Activated CD8-positive, alpha-beta memory T cell treated with anti-CD3 and anti-CD28 coated beads, Interleukin-2, amount 10 ng/mL, durations not matched to agents 7 days and 5 days (primary cell): ENCODE measurements around the gene GRPEL1. TPM values are rescaled to one million over a fixed set of nuclear protein-coding genes. Genes with fewer than 3 reads are reported as not detected.

Source experiments
- ATAC-seq: fragments of 150-1000 bp; cut with Tn5 transposase; one replicate; pipeline ENCODE4 v1.10.0; 2021; ENCODE audit warnings: moderate library complexity
- CTCF ChIA-PET: fragments of 350-600 bp; sonication (Branson Sonifier 250); formaldehyde crosslinking; loops from one replicate; lab custom pipeline; 2021; ENCODE audit warnings: antibody characterized with exemption; lab: Charles Lee
- DNase-seq: peaks from one replicate; pipeline ENCODE4 v3.0.0-alpha.2; 2020
- H3K27ac Mint-ChIP-seq: one replicate; pipeline ENCODE4 v1.8.0; 2021; ENCODE audit warnings: mild to moderate bottlenecking, mixed read lengths
- H3K27me3 Mint-ChIP-seq: one replicate; pipeline ENCODE4 v1.8.0; 2021; ENCODE audit warnings: mixed read lengths
- H3K36me3 Mint-ChIP-seq: one replicate; pipeline ENCODE4 v1.8.0; 2021; ENCODE audit warnings: mild to moderate bottlenecking, mixed read lengths
- H3K4me1 Mint-ChIP-seq: one replicate; pipeline ENCODE4 v1.8.0; 2021; ENCODE audit warnings: mixed read lengths
- H3K4me3 Mint-ChIP-seq: one replicate; pipeline ENCODE4 v1.8.0; 2021; ENCODE audit warnings: mild to moderate bottlenecking, moderate library complexity, mixed read lengths
- H3K9me3 Mint-ChIP-seq: one replicate; pipeline ENCODE4 v1.8.0; 2022; ENCODE audit warnings: low read depth, mixed read lengths
- total RNA-seq, 2 experiments: library from RNA; stranded (reverse); gene quantifications; one replicate each; pipeline ENCODE4 v1.2.3, GENCODE V29; 2021

The GRPEL1 gene
- total RNA-seq, 2 experiments from 2014 or later = 40.0 to 59.9 TPM

DNA sequence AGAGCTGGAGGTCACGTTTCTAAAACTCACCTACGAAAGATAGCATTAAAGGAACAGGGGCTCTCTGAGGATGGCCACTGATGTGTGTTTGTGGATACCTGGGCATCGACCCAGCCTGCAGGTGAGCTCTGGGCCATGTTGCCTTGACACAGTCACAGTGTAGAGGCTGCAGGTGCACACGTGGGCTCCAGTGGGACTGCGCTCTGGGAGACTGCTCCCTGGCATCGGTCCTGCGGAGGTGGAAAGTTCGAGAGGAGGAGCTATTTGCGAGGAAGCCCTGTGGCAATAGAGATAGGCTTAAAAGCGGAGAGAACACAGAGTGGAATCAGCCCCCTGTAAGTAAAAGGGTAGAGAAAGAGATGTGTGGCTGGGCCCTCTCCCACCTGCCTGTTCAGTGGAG lies 37.0 kb downstream of the GRPEL1 start:
- Mint-ChIP-seq H3K4me3 (no peak overlapping the region), H3K36me3 (peaks cover 26% of the 10 kb centered on the region), H3K4me1 (peaks cover 3% of the 10 kb centered on the region), H3K27ac (no peak overlapping the region), H3K27me3 (no peaks in the 10 kb centered on the region), H3K9me3 (no peaks in the 10 kb centered on the region)
- ATAC-seq (no peak), DNase-seq (no peak)
- CTCF ChIA-PET = interaction anchor here (1.2 kb wide), 1 partner anchor 12 kb away, joined by 7 read pairs; the partner anchor contains the start of gene TADA2B

DNA sequence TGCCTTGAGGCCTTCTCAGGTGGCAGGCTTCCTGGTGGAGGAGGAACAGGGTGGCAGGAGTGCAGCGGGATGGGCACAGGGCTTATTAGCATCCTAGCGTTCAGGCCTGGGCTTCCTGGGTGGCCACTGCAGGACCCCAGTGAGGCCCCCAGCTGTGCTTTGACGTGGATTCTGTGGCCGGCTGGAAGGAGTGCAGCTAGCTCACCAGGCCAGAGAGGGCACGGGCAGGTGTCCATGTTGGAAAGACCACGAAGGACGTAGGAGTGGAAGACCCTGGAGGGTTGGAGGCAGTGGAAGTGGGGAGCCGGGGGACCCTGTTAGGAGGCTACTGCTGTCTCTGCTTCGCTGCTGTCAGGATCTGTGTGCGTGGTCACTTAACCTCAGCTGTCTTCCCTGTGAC lies 37.9 kb downstream of the GRPEL1 start:
- CTCF ChIA-PET = interaction anchor here (1.2 kb wide), 1 partner anchor 13 kb away, joined by 7 read pairs; the partner anchor contains the start of gene TADA2B
- Mint-ChIP-seq H3K4me3 (no peak overlapping the region), H3K27ac (no peak overlapping the region), H3K4me1 (peaks cover 3% of the 10 kb centered on the region), H3K36me3 (peaks cover 27% of the 10 kb centered on the region), H3K27me3 (no peaks in the 10 kb centered on the region), H3K9me3 (no peaks in the 10 kb centered on the region)
- ATAC-seq (no peak), DNase-seq (no peak)

DNA sequence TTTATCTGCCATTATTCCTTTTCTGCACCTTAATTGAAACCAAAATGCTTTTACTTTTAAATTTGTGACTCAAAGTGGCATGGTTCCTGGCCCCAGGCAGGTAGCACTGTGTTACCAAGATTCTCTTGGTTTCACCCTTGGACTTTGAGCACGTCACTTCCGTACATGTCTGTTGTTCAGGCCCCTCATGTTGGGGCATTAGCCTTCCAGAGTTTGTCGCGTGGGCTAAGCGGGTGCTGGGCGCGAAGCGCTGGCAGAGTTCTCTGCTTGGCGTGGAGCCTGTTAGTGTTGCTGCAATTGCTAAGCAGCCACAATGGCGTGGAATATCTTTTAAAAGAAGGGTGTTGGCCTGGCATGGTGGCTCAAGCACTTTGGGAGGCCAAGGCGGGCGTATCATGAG lies 38.7 kb downstream of the GRPEL1 start:
- Mint-ChIP-seq H3K4me3 (no peak overlapping the region), H3K36me3 (peaks cover 27% of the 10 kb centered on the region), H3K9me3 (no peaks in the 10 kb centered on the region), H3K27ac (no peak overlapping the region), H3K4me1 (peaks cover 3% of the 10 kb centered on the region), H3K27me3 (no peaks in the 10 kb centered on the region)
- CTCF ChIA-PET = no interaction called here
- ATAC-seq = no peak
- DNase-seq = no peak

- H3K9me3 Mint-ChIP-seq = no peaks in the 10 kb centered on the region
- ATAC-seq = no peak
- no peak overlapping the region for H3K27ac Mint-ChIP-seq
- H3K4me1 Mint-ChIP-seq = peaks cover 3% of the 10 kb centered on the region
- no peak for DNase-seq
- H3K4me3 Mint-ChIP-seq = no peak overlapping the region
- no peaks in the 10 kb centered on the region for H3K27me3 Mint-ChIP-seq
- CTCF ChIA-PET = no interaction called here
- H3K36me3 Mint-ChIP-seq = peaks cover 27% of the 10 kb centered on the region
Measured at GRCh38 chr4:7027913-7028312, 40.0 kb downstream of the GRPEL1 start.

- Mint-ChIP-seq H3K27ac (no peak overlapping the region), H3K27me3 (no peaks in the 10 kb centered on the region), H3K4me1 (peaks cover 3% of the 10 kb centered on the region), H3K4me3 (no peak overlapping the region), H3K36me3 (peaks cover 27% of the 10 kb centered on the region), H3K9me3 (no peaks in the 10 kb centered on the region)
- DNase-seq = no peak
- CTCF ChIA-PET = no interaction called here
- no peak for ATAC-seq
Measured at GRCh38 chr4:7027284-7027683, 40.6 kb downstream of the GRPEL1 start.

GRCh38 chr4:7026107-7026506 lies 41.8 kb downstream of the GRPEL1 start:
- no peak for ATAC-seq
- H3K36me3 Mint-ChIP-seq = peaks cover 26% of the 10 kb centered on the region
- H3K9me3 Mint-ChIP-seq = no peaks in the 10 kb centered on the region
- DNase-seq = no peak
- CTCF ChIA-PET = interaction anchor here (0.5 to 0.7 kb wide), 2 partner anchors 9 to 776 kb away, joined by 3 read pairs; no protein-coding TSS in a partner anchor
- H3K4me1 Mint-ChIP-seq = peaks cover 3% of the 10 kb centered on the region
- no peaks in the 10 kb centered on the region for H3K27me3 Mint-ChIP-seq
- no peak overlapping the region for H3K4me3 Mint-ChIP-seq
- no peak overlapping the region for H3K27ac Mint-ChIP-seq

GRCh38 chr4:7025040-7025602 lies 42.7 kb downstream of the GRPEL1 start:
- no peaks in the 10 kb centered on the region for H3K27me3 Mint-ChIP-seq
- CTCF ChIA-PET = no interaction called here
- H3K36me3 Mint-ChIP-seq = peaks cover 27% of the 10 kb centered on the region
- no peak overlapping the region for H3K27ac Mint-ChIP-seq
- no peak for ATAC-seq
- H3K4me1 Mint-ChIP-seq = peaks cover 3% of the 10 kb centered on the region
- DNase-seq = no peak
- H3K4me3 Mint-ChIP-seq = no peak overlapping the region
- no peaks in the 10 kb centered on the region for H3K9me3 Mint-ChIP-seq

DNA sequence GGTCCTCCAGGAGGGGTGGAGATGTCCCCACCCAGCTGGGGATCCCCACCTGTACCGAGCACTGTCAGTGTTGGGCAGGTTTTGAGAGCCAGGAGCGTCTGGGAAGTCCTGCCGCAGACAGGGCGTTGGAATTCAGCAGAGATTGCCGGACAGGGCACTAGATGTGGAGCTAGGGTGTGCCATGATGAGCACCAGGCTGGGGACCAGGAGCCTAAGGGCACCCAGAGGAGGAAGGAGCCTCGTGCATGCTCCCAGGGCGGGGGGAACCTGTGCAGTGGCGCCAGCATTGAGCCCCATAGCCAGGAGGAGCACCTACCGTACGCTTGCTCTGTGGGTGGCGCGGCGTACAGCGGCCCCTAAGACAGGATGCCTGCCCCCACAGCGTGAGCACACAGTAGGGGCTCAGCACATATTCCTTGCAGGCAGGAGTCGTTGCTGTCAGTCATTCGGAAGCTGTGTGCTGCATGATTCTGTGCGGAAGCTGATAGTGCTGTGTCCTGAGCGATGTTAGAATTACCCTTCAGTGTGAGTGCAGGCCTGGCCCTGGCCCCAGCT lies 43.5 kb downstream of the GRPEL1 start:
- H3K4me3 Mint-ChIP-seq = no peak overlapping the region
- no peak for DNase-seq
- H3K36me3 Mint-ChIP-seq = peaks cover 25% of the 10 kb centered on the region
- CTCF ChIA-PET = interaction anchor here (1.3 kb wide), 1 partner anchor 16 kb away, joined by 3 read pairs; no protein-coding TSS in a partner anchor
- no peak overlapping the region for H3K27ac Mint-ChIP-seq
- no peak for ATAC-seq
- H3K4me1 Mint-ChIP-seq = peaks cover 3% of the 10 kb centered on the region
- H3K9me3 Mint-ChIP-seq = no peaks in the 10 kb centered on the region
- no peaks in the 10 kb centered on the region for H3K27me3 Mint-ChIP-seq

GRCh38 chr4:7023901-7024300 lies 44.0 kb downstream of the GRPEL1 start:
- CTCF ChIA-PET = interaction anchor here (0.9 to 1.3 kb wide), 2 partner anchors 16 to 19 kb away, joined by 3 read pairs; a partner anchor contains a TSS

DNA sequence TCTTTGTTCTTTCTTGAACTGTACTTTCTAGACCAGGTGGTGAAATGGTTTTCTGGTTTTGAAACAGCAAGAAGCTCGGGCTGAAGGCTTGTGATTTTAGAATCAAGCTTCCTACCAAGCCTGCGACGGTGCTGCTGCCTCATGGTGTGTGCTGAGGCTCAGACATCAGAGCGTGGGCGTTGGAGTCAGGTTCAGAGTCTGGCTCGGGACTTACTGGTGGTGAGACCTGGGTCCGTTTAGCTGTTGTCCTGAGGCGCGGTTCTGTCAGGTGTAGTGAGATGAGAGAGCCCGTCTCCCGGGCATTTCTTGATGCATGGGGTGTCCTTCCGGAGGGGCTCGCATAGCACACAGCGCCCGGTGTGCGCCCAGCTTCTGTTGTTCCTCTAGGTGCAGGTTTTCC lies 44.4 kb downstream of the GRPEL1 start:
- Mint-ChIP-seq H3K9me3 (no peaks in the 10 kb centered on the region), H3K4me1 (peaks cover 3% of the 10 kb centered on the region), H3K36me3 (peaks cover 26% of the 10 kb centered on the region), H3K4me3 (no peak overlapping the region), H3K27ac (no peak overlapping the region), H3K27me3 (no peaks in the 10 kb centered on the region)
- no peak for ATAC-seq
- DNase-seq = no peak
- CTCF ChIA-PET = interaction anchor here (0.9 to 1.3 kb wide), 2 partner anchors 17 to 19 kb away, joined by 3 read pairs; a partner anchor contains a TSS

More at GRCh38 chr4:7023901-7024300, 44.0 kb downstream of the GRPEL1 start:
- no peaks in the 10 kb centered on the region for H3K27me3 Mint-ChIP-seq
- no peaks in the 10 kb centered on the region for H3K9me3 Mint-ChIP-seq
- no peak for DNase-seq
- H3K4me3 Mint-ChIP-seq = no peak overlapping the region
- ATAC-seq = no peak
- H3K36me3 Mint-ChIP-seq = peaks cover 25% of the 10 kb centered on the region
- no peak overlapping the region for H3K27ac Mint-ChIP-seq
- H3K4me1 Mint-ChIP-seq = peaks cover 3% of the 10 kb centered on the region

GRCh38 chr4:7021930-7022664 lies 45.8 kb downstream of the GRPEL1 start:
- H3K36me3 Mint-ChIP-seq = peaks cover 17% of the 10 kb centered on the region
- ATAC-seq = no peak
- H3K4me3 Mint-ChIP-seq = no peak overlapping the region
- DNase-seq = no peak
- H3K9me3 Mint-ChIP-seq = no peaks in the 10 kb centered on the region
- no peaks in the 10 kb centered on the region for H3K27me3 Mint-ChIP-seq
- CTCF ChIA-PET = no interaction called here
- H3K27ac Mint-ChIP-seq = no peak overlapping the region
- no peaks in the 10 kb centered on the region for H3K4me1 Mint-ChIP-seq

- H3K4me1 Mint-ChIP-seq = no peaks in the 10 kb centered on the region
- ATAC-seq = no peak
- H3K36me3 Mint-ChIP-seq = peaks cover 16% of the 10 kb centered on the region
- no peak for DNase-seq
- no peaks in the 10 kb centered on the region for H3K9me3 Mint-ChIP-seq
- no peak overlapping the region for H3K27ac Mint-ChIP-seq
- CTCF ChIA-PET = interaction anchor here (1.9 kb wide), 1 partner anchor 21 kb away, joined by 6 read pairs; a partner anchor contains a TSS
- no peaks in the 10 kb centered on the region for H3K27me3 Mint-ChIP-seq
- H3K4me3 Mint-ChIP-seq = no peak overlapping the region
Measured at GRCh38 chr4:7021355-7021754, 46.5 kb downstream of the GRPEL1 start.

DNA sequence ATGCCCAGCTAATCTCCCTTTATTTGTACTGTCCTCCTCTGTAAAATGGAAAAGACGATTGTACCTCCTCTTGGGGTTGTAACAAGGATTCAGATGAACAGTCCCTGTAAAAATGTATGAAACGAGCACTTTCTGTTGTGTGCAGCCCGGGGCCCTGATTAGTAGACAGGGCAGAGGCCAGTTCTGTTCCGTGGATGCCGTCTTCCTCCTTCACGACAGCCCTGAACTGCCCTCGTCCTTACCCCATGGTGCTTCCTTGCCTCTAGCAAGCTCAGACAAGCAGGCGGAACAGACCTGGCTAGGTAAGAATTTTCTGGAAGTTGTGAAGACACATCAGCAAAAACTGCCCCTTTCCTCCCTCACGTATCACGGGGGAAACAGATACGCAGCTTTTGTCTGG lies 47.0 kb downstream of the GRPEL1 start:
- Mint-ChIP-seq H3K4me3 (no peak overlapping the region), H3K27ac (no peak overlapping the region), H3K9me3 (no peaks in the 10 kb centered on the region), H3K27me3 (no peaks in the 10 kb centered on the region), H3K36me3 (peaks cover 12% of the 10 kb centered on the region), H3K4me1 (no peaks in the 10 kb centered on the region)
- ATAC-seq = no peak
- no peak for DNase-seq
- CTCF ChIA-PET = interaction anchor here (1.9 kb wide), 1 partner anchor 22 kb away, joined by 6 read pairs; a partner anchor contains a TSS
